HepG2 (cell line): ENCODE measurements around the gene PRRT2. TPM values are rescaled to one million over a fixed set of nuclear protein-coding genes. Genes with fewer than 3 reads are reported as not detected.
A peak's percentile ranks its signal among the peaks of the same experiment; 100 is the strongest.

Experiments used
- ATAC-seq: fragments of 200-7000 bp; cut with Tn5 transposase; 3 replicates; pipeline ENCODE4 v1.9.1; 2020; ENCODE audit warnings: mild to moderate bottlenecking, moderate library complexity
- BruUV-seq: library from RNA; stranded (reverse); fragments of 400-500 nt; replicated peaks from 2 replicates; lab custom pipeline; 2021; lab: Mats Ljungman, UMichigan
- CTCF ChIA-PET: fragments of 300-600 bp; formaldehyde crosslinking; extraction: SDS; loops from one replicate; lab custom pipeline; 2021; ENCODE audit warnings: low total read pairs, inconsistent platforms, low intra/inter-chr PET ratio; lab: Yijun Ruan, JAX
- POLR2A ChIA-PET: fragments of 350-600 bp; sonication (Branson Sonifier 250); formaldehyde crosslinking; loops from one replicate; lab custom pipeline; 2020; ENCODE audit warnings: antibody characterized with exemption, inconsistent platforms; lab: Yijun Ruan, JAX
- DNase-seq: peaks from one replicate; pipeline ENCODE4 v3.0.0-alpha.2; 2015; ENCODE audit warnings: low spot score
- FAIRE-seq: peaks from 3 replicates; lab custom pipeline; 2011; peaks lifted over from hg19 to GRCh38; lab: Jason Lieb, UNC
- H2AFZ ChIP-seq: one replicate; pipeline ENCODE4 v1.6.1; 2011; ENCODE audit warnings: low read length, inconsistent platforms
- H3K27ac ChIP-seq: fragments of 300-600 bp; 3 replicates; pipeline ENCODE4 v1.8.0; 2011; ENCODE audit warnings: mixed run types, mild to moderate bottlenecking, mixed read lengths, low read length, inconsistent platforms; ENCODE audit not compliant: insufficient read depth; ENCODE audit errors: extremely low read length
- H3K27me3 ChIP-seq, 2 experiments: fragments of 200-600 bp in 1 of 2; 2 replicates in 1 of 2; 3 replicates in 1 of 2; pipeline versions ENCODE4 v1.6.0 to v1.8.0; 2011; ENCODE audit warnings: low read length in 2 of 2, mild to moderate bottlenecking in 2 of 2, moderate library complexity in 2 of 2, inconsistent platforms in 1 of 2; ENCODE audit not compliant: insufficient read depth in 2 of 2, control insufficient read depth in 1 of 2
- H3K36me3 ChIP-seq, 2 experiments: fragments of 200-600 bp in 1 of 2; replicated peaks in 1 of 2; 2 replicates in 1 of 2; 3 replicates in 1 of 2; pipeline versions ENCODE4 v1.5.1 to v1.8.0; 2011; ENCODE audit warnings: low read length in 2 of 2, inconsistent platforms in 1 of 2; ENCODE audit not compliant: insufficient read depth in 2 of 2, control insufficient read depth in 1 of 2
- H3K4me1 ChIP-seq: 2 replicates; pipeline ENCODE4 v1.5.1; 2012; ENCODE audit warnings: low read length, inconsistent platforms; ENCODE audit not compliant: insufficient read depth
- H3K4me2 ChIP-seq: 2 replicates; pipeline ENCODE4 v1.6.0; 2011; ENCODE audit warnings: low read depth, low read length, inconsistent platforms
- H3K4me3 ChIP-seq, 3 experiments: fragments of 200-600 bp in 1 of 3; sonication (generic), shearing (Covaris generic) in 1 of 3; replicated peaks in 1 of 3; 2 replicates each; pipeline ENCODE4 v1.5.1; 2011 to 2016; ENCODE audit warnings: low read length in 3 of 3, inconsistent platforms in 2 of 3, low read depth in 2 of 3, mild to moderate bottlenecking in 2 of 3, control low read depth in 1 of 3, mixed read lengths in 1 of 3; ENCODE audit not compliant: insufficient read depth in 1 of 3
- H3K79me2 ChIP-seq: one replicate; pipeline ENCODE4 v1.6.1; 2011; ENCODE audit warnings: low read length, inconsistent platforms; ENCODE audit not compliant: insufficient read depth
- H3K9ac ChIP-seq: 2 replicates; pipeline ENCODE4 v1.6.0; 2011; ENCODE audit warnings: mild to moderate bottlenecking, low read depth, low read length, inconsistent platforms; ENCODE audit not compliant: insufficient read depth
- H3K9me3 ChIP-seq: 2 replicates; pipeline ENCODE4 v1.5.1; 2012; ENCODE audit warnings: mild to moderate bottlenecking, low read length
- H4K20me1 ChIP-seq: 2 replicates; pipeline ENCODE4 v1.6.0; 2011; ENCODE audit warnings: inconsistent platforms, mild to moderate bottlenecking, low read length, moderate library complexity; ENCODE audit not compliant: insufficient read depth
- FLYWCH1 ChIP-seq: sonication (generic); formaldehyde crosslinking; IDR thresholded peaks from 2 replicates; pipeline ENCODE4 v1.8.1; 2023; ENCODE audit warnings: mild to moderate bottlenecking, missing genetic modification reagents
- HMG20A ChIP-seq: IDR thresholded peaks from 2 replicates; pipeline ENCODE4 v1.6.1; 2016; ENCODE audit warnings: borderline replicate concordance
- MAFG ChIP-seq: sonication (generic); formaldehyde crosslinking; IDR thresholded peaks from 2 replicates; pipeline ENCODE4 v1.5.1; 2020; ENCODE audit warnings: mild to moderate bottlenecking, missing genetic modification reagents
- SOX13 ChIP-seq, 3 experiments: fragments of 450-650 bp in 1 of 3; sonication (generic) in 1 of 3; formaldehyde crosslinking in 1 of 3; IDR thresholded peaks in 2 of 3; conservative IDR thresholded peaks in 1 of 3; 2 replicates each; pipeline versions ENCODE4 v1.5.0 to v1.6.1; 2016 to 2020; ENCODE audit warnings: antibody characterized with exemption in 1 of 3, mild to moderate bottlenecking in 1 of 3, missing compliant biosample characterization in 1 of 3, missing genetic modification reagents in 1 of 3, moderate library complexity in 1 of 3
- TEAD3 ChIP-seq: optimal IDR thresholded peaks from 2 replicates; pipeline ENCODE3; 2016; ENCODE audit warnings: borderline replicate concordance
- ZBTB33 ChIP-seq: sonication (generic); formaldehyde crosslinking; IDR thresholded peaks from 2 replicates; pipeline ENCODE4 v1.4.0; 2020; ENCODE audit warnings: missing genetic modification reagents
- ZNF7 ChIP-seq: IDR thresholded peaks from 2 replicates; pipeline ENCODE4 v1.6.1; 2016; ENCODE audit warnings: missing biosample characterization, missing genetic modification reagents
- ZNF761 ChIP-seq: sonication (generic); formaldehyde crosslinking; conservative IDR thresholded peaks from 2 replicates; pipeline ENCODE4 v1.4.0; 2020; ENCODE audit warnings: mild to moderate bottlenecking, missing genetic modification reagents
- ZNF772 ChIP-seq: sonication (generic); formaldehyde crosslinking; IDR thresholded peaks from 2 replicates; pipeline ENCODE4 v1.5.0; 2020; ENCODE audit warnings: mild to moderate bottlenecking, missing genetic modification reagents
- ZNF775 ChIP-seq: sonication (generic); formaldehyde crosslinking; IDR thresholded peaks from 2 replicates; pipeline ENCODE4 v1.4.0; 2020; ENCODE audit warnings: missing genetic modification reagents, mild to moderate bottlenecking, moderate library complexity, borderline replicate concordance
- WGBS: methylation state at CpG from one replicate; pipeline ENCODE4 v1.1.6; 2017; ENCODE audit warnings: low lambda C conversion rate; 5-methylcytosine and 5-hydroxymethylcytosine counted together
- in situ Hi-C: cut with HindIII; loops from 2 replicates; pipeline ENCODE4 v1.10.0; 2017; ENCODE audit warnings: low pct_unique_long_range_greater_than_20kb; ENCODE audit not compliant: extremely low pct_ligation_motif_present
- intact Hi-C: fragments of 100-400 bp; cut with micrococcal nuclease; formaldehyde crosslinking; loops from one replicate; pipeline ENCODE4 v1.10.0; 2022; ENCODE audit not compliant: unreplicated experiment
- polyA plus RNA-seq, 8 experiments: library from polyadenylated mRNA; depleted of rRNA in 3 of 8; stranded (reverse) in 7 of 8; unstranded in 1 of 8; fragments of >200 nt; fragmentation: Illumina TruSeq in 4 of 8; extraction: Trizol in 4 of 8; gene quantifications; 2 replicates each; pipeline versions ENCODE4 v1.2.1 to v1.2.3, GENCODE V29; 2011 to 2016; ENCODE audit warnings: low read depth in 4 of 8, missing spikeins in 1 of 8, mixed read lengths in 1 of 8; ENCODE audit not compliant: insufficient read depth in 1 of 8
- total RNA-seq, 5 experiments: library from RNA; depleted of rRNA; stranded (reverse); fragments of >200 nt; fragmentation: Illumina TruSeq; extraction: Trizol; gene quantifications; 2 replicates each; pipeline ENCODE4 v1.2.3, GENCODE V29; 2016; ENCODE audit warnings: low read depth in 1 of 5
- TF ChIP-seq, protein P1 (sequence below): sonication (generic); formaldehyde crosslinking; IDR thresholded peaks from 2 replicates; pipeline ENCODE4 v1.5.1; 2020; ENCODE audit warnings: mild to moderate bottlenecking, missing genetic modification reagents
- TF ChIP-seq, protein P2 (sequence below): sonication (generic); formaldehyde crosslinking; IDR thresholded peaks from 2 replicates; pipeline ENCODE4 v1.4.0; 2020; ENCODE audit warnings: missing genetic modification reagents, borderline replicate concordance

The PRRT2 gene
- total and polyA plus RNA-seq, 2 of the 13 experiments (the other 11 are each of a cell fraction or from before 2014, with no cell fraction given) = 0.51 to 1.1 TPM

DNA sequence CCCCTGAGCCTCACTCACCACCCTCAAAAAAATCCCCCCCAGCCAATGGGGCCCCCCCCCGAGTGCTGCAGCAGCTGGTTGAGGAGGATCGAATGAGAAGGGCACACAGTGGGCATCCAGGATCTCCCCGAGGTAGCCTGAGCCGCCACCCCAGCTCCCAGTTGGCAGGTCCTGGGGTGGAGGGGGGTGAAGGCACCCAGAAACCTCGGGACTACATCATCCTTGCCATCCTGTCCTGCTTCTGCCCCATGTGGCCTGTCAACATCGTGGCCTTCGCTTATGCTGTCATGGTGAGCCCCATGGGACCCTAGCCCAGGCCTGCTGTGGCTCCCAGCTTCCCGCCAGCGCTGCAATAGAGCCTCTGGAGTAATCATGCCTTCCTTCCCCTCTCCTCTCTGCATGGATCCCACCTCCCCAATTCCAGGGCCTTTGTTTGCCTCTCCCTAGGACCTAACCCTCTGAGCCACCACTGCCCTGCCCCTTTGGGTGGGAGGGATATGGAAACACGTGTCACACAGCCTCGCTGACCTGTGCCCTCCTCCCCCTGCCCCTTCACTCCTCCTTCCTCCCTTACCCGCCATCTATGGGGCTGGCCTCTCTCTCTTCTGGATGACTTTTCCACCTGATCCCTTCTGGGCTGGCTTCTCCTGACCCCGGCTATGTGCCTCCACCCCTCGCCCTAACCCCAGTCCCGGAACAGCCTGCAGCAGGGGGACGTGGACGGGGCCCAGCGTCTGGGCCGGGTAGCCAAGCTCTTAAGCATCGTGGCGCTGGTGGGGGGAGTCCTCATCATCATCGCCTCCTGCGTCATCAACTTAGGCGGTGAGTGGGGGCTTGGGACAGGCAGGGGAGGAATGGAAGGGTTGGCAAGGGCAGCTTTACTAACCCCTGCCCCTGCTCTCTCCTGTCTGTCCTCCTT, 1.9 kb downstream of the PRRT2 start (continued):
- TF ChIP-seq MAFG (CRISPR knock-in tag) (0 out of 2 replicates have a peak, but pooled peaks have one; percentile 5), ZBTB33 (peak; percentile 77; the same call in 1 of the 2 replicates)
- TF ChIP-seq, all 625 proteins: peak for 8

GRCh38 chr16:29814592-29814991, 2.6 kb downstream of the PRRT2 start:
- peaks cover 8% of the 10 kb centered on the region; the same call in 1 of the 2 replicates for H4K20me1 ChIP-seq
- BruUV-seq = no TSS peak
- intact Hi-C loops (no loop called here), in situ Hi-C loops (loop anchor here (25.0 kb wide), 1 partner anchor 848 kb away; the partner anchor contains the start of genes FBRS and PRR14)
- no peaks in the 10 kb centered on the region for H3K9me3 ChIP-seq
- TF ChIP-seq, protein P1, sequence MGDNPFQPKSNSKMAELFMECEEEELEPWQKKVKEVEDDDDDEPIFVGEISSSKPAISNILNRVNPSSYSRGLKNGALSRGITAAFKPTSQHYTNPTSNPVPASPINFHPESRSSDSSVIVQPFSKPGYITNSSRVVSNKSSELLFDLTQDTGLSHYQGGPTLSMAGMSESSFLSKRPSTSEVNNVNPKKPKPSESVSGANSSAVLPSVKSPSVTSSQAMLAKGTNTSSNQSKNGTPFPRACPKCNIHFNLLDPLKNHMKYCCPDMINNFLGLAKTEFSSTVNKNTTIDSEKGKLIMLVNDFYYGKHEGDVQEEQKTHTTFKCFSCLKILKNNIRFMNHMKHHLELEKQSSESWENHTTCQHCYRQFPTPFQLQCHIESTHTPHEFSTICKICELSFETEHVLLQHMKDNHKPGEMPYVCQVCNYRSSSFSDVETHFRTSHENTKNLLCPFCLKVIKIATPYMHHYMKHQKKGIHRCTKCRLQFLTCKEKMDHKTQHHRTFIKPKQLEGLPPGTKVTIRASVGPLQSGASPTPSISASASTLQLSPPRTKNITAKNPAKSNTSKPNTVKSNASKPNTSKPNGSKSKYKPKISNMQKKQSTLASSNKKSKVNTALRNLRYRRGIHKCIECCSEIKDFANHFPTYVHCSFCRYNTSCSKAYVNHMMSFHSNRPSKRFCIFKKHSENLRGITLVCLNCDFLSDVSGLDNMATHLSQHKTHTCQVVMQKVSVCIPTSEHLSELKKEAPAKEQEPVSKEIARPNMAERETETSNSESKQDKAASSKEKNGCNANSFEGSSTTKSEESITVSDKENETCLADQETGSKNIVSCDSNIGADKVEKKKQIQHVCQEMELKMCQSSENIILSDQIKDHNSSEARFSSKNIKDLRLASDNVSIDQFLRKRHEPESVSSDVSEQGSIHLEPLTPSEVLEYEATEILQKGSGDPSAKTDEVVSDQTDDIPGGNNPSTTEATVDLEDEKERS (CRISPR knock-in tag) = no peak
- TF ChIP-seq HMG20A (CRISPR knock-in tag) (no peak), ZNF775 (CRISPR knock-in tag) (no peak), SOX13 (IDR thresholded peaks at IDR 0.05) (no peak), SOX13 (CRISPR knock-in tag; conservative IDR thresholded peaks at IDR 0.05 in 1 of 2, IDR thresholded peaks at IDR 0.05 in 1 of 2) (no peak), FLYWCH1 (CRISPR knock-in tag) (no peak), TEAD3 (no peak), ZNF761 (no peak), ZNF772 (CRISPR knock-in tag) (no peak), ZNF7 (CRISPR knock-in tag) (no peak)
- TF ChIP-seq, protein P2, sequence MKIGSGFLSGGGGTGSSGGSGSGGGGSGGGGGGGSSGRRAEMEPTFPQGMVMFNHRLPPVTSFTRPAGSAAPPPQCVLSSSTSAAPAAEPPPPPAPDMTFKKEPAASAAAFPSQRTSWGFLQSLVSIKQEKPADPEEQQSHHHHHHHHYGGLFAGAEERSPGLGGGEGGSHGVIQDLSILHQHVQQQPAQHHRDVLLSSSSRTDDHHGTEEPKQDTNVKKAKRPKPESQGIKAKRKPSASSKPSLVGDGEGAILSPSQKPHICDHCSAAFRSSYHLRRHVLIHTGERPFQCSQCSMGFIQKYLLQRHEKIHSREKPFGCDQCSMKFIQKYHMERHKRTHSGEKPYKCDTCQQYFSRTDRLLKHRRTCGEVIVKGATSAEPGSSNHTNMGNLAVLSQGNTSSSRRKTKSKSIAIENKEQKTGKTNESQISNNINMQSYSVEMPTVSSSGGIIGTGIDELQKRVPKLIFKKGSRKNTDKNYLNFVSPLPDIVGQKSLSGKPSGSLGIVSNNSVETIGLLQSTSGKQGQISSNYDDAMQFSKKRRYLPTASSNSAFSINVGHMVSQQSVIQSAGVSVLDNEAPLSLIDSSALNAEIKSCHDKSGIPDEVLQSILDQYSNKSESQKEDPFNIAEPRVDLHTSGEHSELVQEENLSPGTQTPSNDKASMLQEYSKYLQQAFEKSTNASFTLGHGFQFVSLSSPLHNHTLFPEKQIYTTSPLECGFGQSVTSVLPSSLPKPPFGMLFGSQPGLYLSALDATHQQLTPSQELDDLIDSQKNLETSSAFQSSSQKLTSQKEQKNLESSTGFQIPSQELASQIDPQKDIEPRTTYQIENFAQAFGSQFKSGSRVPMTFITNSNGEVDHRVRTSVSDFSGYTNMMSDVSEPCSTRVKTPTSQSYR = no peak
- WGBS = 89% methylated on average over 5 of the region's 5 CpGs
- peaks cover 1 to 21% of the 10 kb centered on the region in 2 experiments; a peak in 2 of 5 replicates for H3K36me3 ChIP-seq
- H3K4me1 ChIP-seq = peaks cover 80% of the 10 kb centered on the region
- no peak overlapping the region for H3K9ac ChIP-seq
- FAIRE-seq = no peak
- peaks cover 0 to 12% of the 10 kb centered on the region in 2 experiments; a peak in 2 of 5 replicates for H3K27me3 ChIP-seq
- ATAC-seq = no peak
- peaks cover 17% of the 10 kb centered on the region for H3K79me2 ChIP-seq
- no peak overlapping the region for H3K27ac ChIP-seq
- H3K4me2 ChIP-seq = 0 out of 2 replicates have a peak overlapping the region, but pooled peaks have one; percentile 95
- H3K4me3 ChIP-seq = no peak overlapping the region
- POLR2A ChIA-PET = interaction anchor here (1.7 kb wide), 2 partner anchors 25 to 49 kb away, joined by 7 to 20 read pairs; partner anchors contain the start of genes CDIPT and KIF22
- CTCF ChIA-PET = no interaction called here
- no peak for DNase-seq
- H2AFZ ChIP-seq = no peak overlapping the region
